NCI-H2171 treated with DMSO at 0.1 percent for 48 hours (cell line): Measurements from ENCODE around the gene SDR9C7.

Source experiments
- DNase-seq: peaks from one replicate; lab custom pipeline; 2025; lab: John Stamatoyannopoulos, UW

The SDR9C7 gene

DNA sequence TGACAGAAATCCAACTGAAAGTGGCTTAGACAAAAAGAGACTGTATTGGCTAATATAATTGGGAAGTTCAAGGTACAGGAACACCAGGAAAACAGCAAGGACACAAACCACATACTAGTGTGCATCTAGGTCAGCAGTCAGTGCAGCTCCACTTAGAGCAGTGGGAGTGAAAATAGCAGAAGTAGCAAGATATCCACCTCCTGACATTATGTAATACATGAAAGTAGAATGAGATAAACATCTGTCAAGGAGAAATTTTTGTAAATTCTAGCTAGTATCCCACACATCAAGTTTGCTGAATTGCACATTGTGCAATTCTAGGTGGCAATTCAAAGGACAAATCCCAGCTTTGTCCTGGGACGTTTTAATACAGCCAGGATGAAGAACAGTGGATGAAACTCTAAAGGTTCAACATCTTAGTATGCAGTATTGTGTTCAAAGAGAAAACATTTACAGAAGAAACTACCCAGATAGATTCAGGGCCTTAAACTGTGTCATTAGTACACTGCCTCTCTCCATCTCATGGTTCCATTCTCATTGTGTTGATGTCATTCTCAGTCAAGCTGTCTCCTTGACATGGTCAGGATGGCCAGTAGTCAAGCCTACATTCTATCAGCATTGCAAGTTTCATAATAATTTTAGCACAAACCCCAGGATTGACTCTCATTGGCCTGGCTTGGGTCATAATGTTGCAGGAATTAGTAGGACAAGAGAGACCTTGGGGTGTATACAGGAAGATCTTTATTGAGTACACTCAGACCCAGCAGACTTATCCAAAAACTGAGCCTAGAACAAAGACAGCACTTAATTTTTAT is 56.8 kb downstream of the SDR9C7 start:
- DNase-seq: no peak

- DNase-seq: no peak
Measured at GRCh38 chr12:56874821-56875220, 59.4 kb downstream of the SDR9C7 start.

GRCh38 chr12:56873382-56873781 is 60.8 kb downstream of the SDR9C7 start:
- no peak for DNase-seq
